Cerebellar cortex (tissue), 1 donor: Measurements from ENCODE around the gene WNT3A.
A peak's percentile ranks its signal among the peaks of the same experiment; 100 is the strongest.

Experiments
- DNase-seq: peaks from one replicate; pipeline ENCODE4 v3.0.0-alpha.2; 2015; ENCODE audit warnings: low spot score

The WNT3A gene

GRCh38 chr1:228100822-228101613 lies 94.2 kb downstream of the WNT3A start:
- no peak for DNase-seq

GRCh38 chr1:228101614-228101993 lies 94.8 kb downstream of the WNT3A start:
- no peak for DNase-seq

GRCh38 chr1:228101994-228102790 lies 95.4 kb downstream of the WNT3A start:
- no peak for DNase-seq

GRCh38 chr1:228102791-228103620 lies 96.2 kb downstream of the WNT3A start, which contains the start of gene C1orf35:
Gene C1orf35, minus strand, starts transcription at chr1:228103325. Its CDS starts 98 bp downstream, at chr1:228103227.
- DNase-seq, result peak; percentile 90

- DNase-seq, result no peak
Observed at GRCh38 chr1:228104526-228105269, 97.9 kb downstream of the WNT3A start.

- DNase-seq, result no peak
Observed at GRCh38 chr1:228105270-228105995, 98.6 kb downstream of the WNT3A start.

GRCh38 chr1:228105996-228106799 lies 99.4 kb downstream of the WNT3A start:
- DNase-seq, result no peak

- no peak for DNase-seq
Observed at GRCh38 chr1:228106800-228107054, 99.9 kb downstream of the WNT3A start.

GRCh38 chr1:228107636-228108035 lies 100.8 kb downstream of the WNT3A start:
- no peak for DNase-seq

- DNase-seq, result no peak
Observed at GRCh38 chr1:228108055-228108690, 101.4 kb downstream of the WNT3A start.

GRCh38 chr1:228108742-228109072 lies 101.9 kb downstream of the WNT3A start:
- no peak for DNase-seq

- DNase-seq, result peak; percentile 98
Observed at GRCh38 chr1:228109073-228109961, 102.5 kb downstream of the WNT3A start, which contains the start of gene MRPL55. Gene MRPL55, minus strand, starts transcription at chr1:228109299. Its CDS starts 1,039 bp downstream, at chr1:228108260.

GRCh38 chr1:228109962-228110488 lies 103.2 kb downstream of the WNT3A start:
- peak; percentile 46 for DNase-seq

GRCh38 chr1:228110556-228110955 lies 103.8 kb downstream of the WNT3A start:
- no peak for DNase-seq
